K562 (cell line): ENCODE measurements around the gene ZW10. TPM values are rescaled to one million over a fixed set of nuclear protein-coding genes. Genes with fewer than 3 reads are reported as not detected.

Experiments used
- ATAC-seq: fragments of 200-7000 bp; cut with Tn5 transposase; 3 replicates; pipeline ENCODE4 v1.9.1; 2020; ENCODE audit warnings: moderate library complexity
- BruUV-seq: library from RNA; stranded (reverse); fragments of 400-500 nt; replicated peaks from 2 replicates; lab custom pipeline; 2021; lab: Mats Ljungman, UMichigan
- CTCF ChIA-PET: fragments of 300-600 bp; formaldehyde crosslinking; extraction: SDS; loops from one replicate; lab custom pipeline; 2021; ENCODE audit warnings: low intra/inter-chr PET ratio; lab: Yijun Ruan, JAX
- POLR2A ChIA-PET: fragments of 300-600, 350-650 bp; sonication (Branson Sonifier 250); formaldehyde crosslinking; extraction: SDS; loops from one replicate; lab custom pipeline; 2021; ENCODE audit warnings: antibody characterized with exemption, inconsistent platforms; lab: Yijun Ruan, JAX
- DNase-seq, 4 experiments: peaks; one replicate each; pipeline versions ENCODE4 v3.0.0 to v3.0.0-alpha.2; 2011 to 2018; ENCODE audit warnings: low spot score in 3 of 4, mixed read lengths in 3 of 4; ENCODE audit errors: extremely low read depth in 1 of 4
- FAIRE-seq: peaks from 2 replicates; lab custom pipeline; 2011; peaks lifted over from hg19 to GRCh38; lab: Jason Lieb, UNC
- H2AFZ ChIP-seq: 2 replicates; pipeline ENCODE4 v1.6.0; 2011; ENCODE audit warnings: low read depth, low read length, control low read depth, inconsistent platforms
- H3K27ac ChIP-seq: fragments of 200-600 bp; 3 replicates; pipeline ENCODE4 v1.8.0; 2011; ENCODE audit warnings: low read depth, mild to moderate bottlenecking, control low read depth, inconsistent platforms, low read length, moderate library complexity, mixed read lengths; ENCODE audit errors: extremely low read depth
- H3K27me3 ChIP-seq, 2 experiments: fragments of 300-600 bp in 1 of 2; 2 replicates in 1 of 2; 3 replicates in 1 of 2; pipeline versions ENCODE4 v1.6.0 to v1.8.0; 2011; ENCODE audit warnings: inconsistent platforms in 2 of 2, low read length in 2 of 2, mild to moderate bottlenecking in 1 of 2, mixed read lengths in 1 of 2, moderate library complexity in 1 of 2; ENCODE audit not compliant: control insufficient read depth in 2 of 2, insufficient read depth in 2 of 2
- H3K36me3 ChIP-seq: fragments of 300-600 bp; 3 replicates; pipeline ENCODE4 v1.8.0; 2011; ENCODE audit warnings: mild to moderate bottlenecking, low read length, inconsistent platforms; ENCODE audit not compliant: control insufficient read depth, insufficient read depth
- H3K4me1 ChIP-seq, 2 experiments: fragments of 200-600 bp in 1 of 2; replicated peaks in 1 of 2; 2 replicates in 1 of 2; 3 replicates in 1 of 2; pipeline versions ENCODE4 v1.5.1 to v1.8.0; 2011; ENCODE audit warnings: inconsistent platforms in 2 of 2, low read length in 2 of 2, mild to moderate bottlenecking in 1 of 2, mixed read lengths in 1 of 2, moderate library complexity in 1 of 2; ENCODE audit not compliant: control insufficient read depth in 2 of 2, insufficient read depth in 2 of 2
- H3K4me2 ChIP-seq: 2 replicates; pipeline ENCODE4 v1.6.1; 2011; ENCODE audit warnings: low read length, control low read depth, inconsistent platforms, mixed read lengths; ENCODE audit not compliant: insufficient read depth
- H3K4me3 ChIP-seq: fragments of 200-600 bp; sonication (generic), shearing (Covaris generic); 2 replicates; pipeline ENCODE4 v1.5.1; 2016; ENCODE audit warnings: control low read depth, inconsistent platforms
- H3K79me2 ChIP-seq: fragments of 200-600 bp; 3 replicates; pipeline ENCODE4 v1.8.0; 2011; ENCODE audit warnings: low read length, inconsistent platforms; ENCODE audit not compliant: control insufficient read depth, insufficient read depth
- H3K9ac ChIP-seq, 2 experiments: 2 replicates each; pipeline versions ENCODE4 v1.6.0 to v1.6.1; 2011; ENCODE audit warnings: low read depth in 2 of 2, low read length in 2 of 2, control low read depth in 1 of 2, inconsistent platforms in 1 of 2, mild to moderate bottlenecking in 1 of 2, mixed read lengths in 1 of 2; ENCODE audit not compliant: insufficient read depth in 1 of 2
- H3K9me1 ChIP-seq: one replicate; pipeline ENCODE4 v1.6.0; 2011; ENCODE audit warnings: inconsistent platforms, mild to moderate bottlenecking, low read length, moderate library complexity; ENCODE audit not compliant: control insufficient read depth, insufficient read depth
- H3K9me3 ChIP-seq: replicated peaks from 2 replicates; pipeline ENCODE4 v1.5.1; 2011; ENCODE audit warnings: low read depth, low read length, inconsistent platforms; ENCODE audit not compliant: control insufficient read depth, insufficient read depth
- H4K20me1 ChIP-seq: replicated peaks from 2 replicates; pipeline ENCODE4 v1.6.1; 2011; ENCODE audit warnings: low read length, inconsistent platforms, mixed read lengths; ENCODE audit not compliant: control insufficient read depth, insufficient read depth
- CTBP1 ChIP-seq: fragments of 450-650 bp; IDR thresholded peaks from 2 replicates; pipeline ENCODE4 v1.6.1; 2016; ENCODE audit warnings: borderline replicate concordance
- KLF16 ChIP-seq: IDR thresholded peaks from 2 replicates; pipeline ENCODE4 v1.6.1; 2016; ENCODE audit warnings: antibody characterized with exemption
- NCOA4 ChIP-seq: fragments of 450-650 bp; IDR thresholded peaks from 2 replicates; pipeline ENCODE4 v1.6.1; 2018; ENCODE audit warnings: mild to moderate bottlenecking; ENCODE audit not compliant: partially characterized antibody
- NR2C1 ChIP-seq, 2 experiments: fragments of 450-650 bp; IDR thresholded peaks; 2 replicates each; pipeline ENCODE4 v1.6.1; 2017; ENCODE audit warnings: mild to moderate bottlenecking in 2 of 2, antibody characterized with exemption in 1 of 2, inconsistent platforms in 1 of 2, missing compliant biosample characterization in 1 of 2, missing genetic modification characterization in 1 of 2
- POU5F1 ChIP-seq: fragments of 150-350 bp; IDR thresholded peaks from 2 replicates; pipeline ENCODE4 v1.6.1; 2014; ENCODE audit warnings: borderline replicate concordance, low read length, low read depth, mild to moderate bottlenecking; ENCODE audit not compliant: partially characterized antibody
- RBM17 ChIP-seq: fragments of 200-400 bp; formaldehyde crosslinking; IDR thresholded peaks from 2 replicates; pipeline ENCODE4 v1.6.1; 2017; ENCODE audit warnings: low read depth, mild to moderate bottlenecking, low read length, borderline replicate concordance
- RBM39 ChIP-seq: fragments of 200-400 bp; formaldehyde crosslinking; optimal IDR thresholded peaks from 2 replicates; pipeline ENCODE3; 2018; ENCODE audit warnings: low read depth, low read length
- WGBS: fragments of 100-300 bp; shearing (Covaris generic); methylation state at CpG from one replicate; pipeline ENCODE4 v1.1.6; 2016; ENCODE audit warnings: low coverage, mixed read lengths; ENCODE audit not compliant: insufficient coverage; ENCODE audit errors: missing lambda C conversion rate; 5-methylcytosine and 5-hydroxymethylcytosine counted together
- in situ Hi-C: fragments of 300-500 bp; cut with MboI; formaldehyde crosslinking; loops from 4 replicates; pipeline ENCODE4 v1.15.0; 2018; ENCODE audit warnings: inconsistent platforms, mixed read lengths
- intact Hi-C: fragments of 100-400 bp; cut with micrococcal nuclease; formaldehyde crosslinking; loops from 2 replicates; pipeline ENCODE4 v1.14.2; 2022
- polyA plus RNA-seq, 8 experiments: library from polyadenylated mRNA; depleted of rRNA in 4 of 8; stranded (reverse) in 5 of 8; unstranded in 3 of 8; fragments of >200 nt; fragmentation: Nextera tagmentation in 2 of 8; fragmentation: Illumina TruSeq in 1 of 8; extraction: Ambion mirVana in 2 of 8; extraction: Trizol in 1 of 8; gene quantifications; 2 replicates each; pipeline versions ENCODE4 v1.2.1 to v1.2.3, GENCODE V29; 2011 to 2014; ENCODE audit warnings: inconsistent platforms in 1 of 8, missing spikeins in 1 of 8
- total RNA-seq, 7 experiments: library from RNA; depleted of rRNA in 6 of 7; stranded (reverse); fragments of >200 nt in 6 of 7; fragmentation: Illumina TruSeq in 2 of 7; extraction: Trizol in 2 of 7; gene quantifications; 2 replicates each; pipeline versions ENCODE4 v1.2.1 to v1.2.3, GENCODE V29; 2011 to 2021; ENCODE audit warnings: low replicate concordance in 1 of 7
- TF ChIP-seq, protein P1 (sequence below), 3 experiments: IDR thresholded peaks in 2 of 3; conservative IDR thresholded peaks in 1 of 3; 2 replicates each; pipeline ENCODE4 v1.5.1; 2011 to 2012; ENCODE audit warnings: low read length in 3 of 3, mild to moderate bottlenecking in 3 of 3, control low read depth in 2 of 3, improper control_type of control experiment in 1 of 3, inconsistent platforms in 1 of 3, low read depth in 1 of 3, mixed read lengths in 1 of 3, moderate library complexity in 1 of 3; ENCODE audit not compliant: insufficient read depth in 2 of 3
- TF ChIP-seq, protein P2 (sequence below): sonication (generic); formaldehyde crosslinking; IDR thresholded peaks from 2 replicates; pipeline ENCODE4 v1.8.0; 2022; ENCODE audit warnings: mild to moderate bottlenecking, missing genetic modification reagents
- TF ChIP-seq, protein P3 (sequence below): sonication (generic); formaldehyde crosslinking; IDR thresholded peaks from 2 replicates; pipeline ENCODE4 v1.8.0; 2022; ENCODE audit warnings: mild to moderate bottlenecking, missing genetic modification reagents
- TF ChIP-seq, protein P4 (sequence below): fragments of 250-450 bp; sonication (Bioruptor Pico); IDR thresholded peaks from 2 replicates; pipeline ENCODE4 v1.4.0; 2020; ENCODE audit warnings: mild to moderate bottlenecking, moderate library complexity
- TF ChIP-seq, protein P5 (sequence below): fragments of 250-450 bp; sonication (Bioruptor Pico); IDR thresholded peaks from 2 replicates; pipeline ENCODE4 v1.4.0; 2020; ENCODE audit warnings: mild to moderate bottlenecking, moderate library complexity

Gene ZW10
- total and polyA plus RNA-seq, 9 of the 15 experiments (the other 6 are each of a cell fraction or from before 2014, with no cell fraction given) = 9.4 to 37.7 (median 25.0) TPM

DNA sequence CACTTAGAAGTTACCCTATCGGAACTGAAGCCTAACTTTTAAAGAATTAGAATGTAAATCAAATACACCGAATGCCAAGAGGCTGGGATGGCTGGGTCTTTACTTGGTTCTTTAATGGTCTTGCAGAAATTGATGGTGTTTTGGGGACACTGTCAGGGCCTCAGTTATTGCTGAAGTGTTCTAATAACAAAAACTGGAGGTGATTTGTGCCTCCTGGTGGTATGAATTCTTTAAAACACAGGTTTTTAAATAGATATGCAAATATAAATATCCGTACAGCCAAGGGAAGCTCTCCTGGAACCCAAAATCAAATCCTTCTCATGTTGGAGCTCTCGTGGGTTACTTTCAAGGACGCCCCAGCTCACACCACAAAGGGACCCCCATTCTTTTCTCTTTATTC lies 48.1 kb downstream of the ZW10 start:
- Histone ChIP-seq H3K4me3 (no peak overlapping the region), H3K27me3 (no peaks in the 10 kb centered on the region), H3K9ac (no peak overlapping the region), H4K20me1 (no peaks in the 10 kb centered on the region), H3K79me2 (no peaks in the 10 kb centered on the region), H3K9me3 (no peaks in the 10 kb centered on the region), H3K27ac (no peak overlapping the region), H3K4me1 (peaks cover 7 to 19% of the 10 kb centered on the region in 2 experiments; a peak in 4 of 5 replicates), H2AFZ (peak overlapping the region; percentile 43), H3K4me2 (peak overlapping the region; percentile 9; the same call in 1 of the 2 replicates), H3K36me3 (no peaks in the 10 kb centered on the region; the same call in 2 of the 3 replicates), H3K9me1 (no peaks in the 10 kb centered on the region)
- DNase-seq (peak in 1 of 4 experiments; percentile 24), ATAC-seq (peak; percentile 65), FAIRE-seq (no peak)
- BruUV-seq = no TSS peak
- intact Hi-C loops = loop anchor here (1.0 kb wide), 1 partner anchor 138 kb away; no protein-coding TSS in a partner anchor
- CTCF ChIA-PET = interaction anchor here (2.2 kb wide), 1 partner anchor 420 kb away, joined by 7 read pairs; no protein-coding TSS in a partner anchor
- POLR2A ChIA-PET = interaction anchor here (0.6 to 1.4 kb wide), 4 partner anchors 14 to 198 kb away, joined by 3 to 4 read pairs (median 3); no protein-coding TSS in a partner anchor
- WGBS = 64% methylated on average over 5 of the region's 5 CpGs
- in situ Hi-C loops = no loop called here
- TF ChIP-seq NCOA4 (no peak), NR2C1 (IDR thresholded peaks at IDR 0.05) (no peak), NR2C1 (tag; IDR thresholded peaks at IDR 0.05) (no peak), RBM39 (no peak), CTBP1 (no peak), RBM17 (no peak), POU5F1 (no peak), KLF16 (no peak)
- TF ChIP-seq, protein P1, sequence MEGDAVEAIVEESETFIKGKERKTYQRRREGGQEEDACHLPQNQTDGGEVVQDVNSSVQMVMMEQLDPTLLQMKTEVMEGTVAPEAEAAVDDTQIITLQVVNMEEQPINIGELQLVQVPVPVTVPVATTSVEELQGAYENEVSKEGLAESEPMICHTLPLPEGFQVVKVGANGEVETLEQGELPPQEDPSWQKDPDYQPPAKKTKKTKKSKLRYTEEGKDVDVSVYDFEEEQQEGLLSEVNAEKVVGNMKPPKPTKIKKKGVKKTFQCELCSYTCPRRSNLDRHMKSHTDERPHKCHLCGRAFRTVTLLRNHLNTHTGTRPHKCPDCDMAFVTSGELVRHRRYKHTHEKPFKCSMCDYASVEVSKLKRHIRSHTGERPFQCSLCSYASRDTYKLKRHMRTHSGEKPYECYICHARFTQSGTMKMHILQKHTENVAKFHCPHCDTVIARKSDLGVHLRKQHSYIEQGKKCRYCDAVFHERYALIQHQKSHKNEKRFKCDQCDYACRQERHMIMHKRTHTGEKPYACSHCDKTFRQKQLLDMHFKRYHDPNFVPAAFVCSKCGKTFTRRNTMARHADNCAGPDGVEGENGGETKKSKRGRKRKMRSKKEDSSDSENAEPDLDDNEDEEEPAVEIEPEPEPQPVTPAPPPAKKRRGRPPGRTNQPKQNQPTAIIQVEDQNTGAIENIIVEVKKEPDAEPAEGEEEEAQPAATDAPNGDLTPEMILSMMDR (IDR thresholded peaks at IDR 0.05 in 2 of 3, conservative IDR thresholded peaks at IDR 0.05 in 1 of 3; ENCODE audit: insufficient read depth in 2 of 3, low read depth in 1 of 3, low read length in 3 of 3) = peak; percentile 29 to 54 (median 31); a peak in 3 of 6 replicates
- TF ChIP-seq, protein P2, sequence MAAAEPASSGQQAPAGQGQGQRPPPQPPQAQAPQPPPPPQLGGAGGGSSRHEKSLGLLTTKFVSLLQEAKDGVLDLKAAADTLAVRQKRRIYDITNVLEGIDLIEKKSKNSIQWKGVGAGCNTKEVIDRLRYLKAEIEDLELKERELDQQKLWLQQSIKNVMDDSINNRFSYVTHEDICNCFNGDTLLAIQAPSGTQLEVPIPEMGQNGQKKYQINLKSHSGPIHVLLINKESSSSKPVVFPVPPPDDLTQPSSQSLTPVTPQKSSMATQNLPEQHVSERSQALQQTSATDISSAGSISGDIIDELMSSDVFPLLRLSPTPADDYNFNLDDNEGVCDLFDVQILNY (CRISPR knock-in tag) = no peak
- TF ChIP-seq, protein P3, sequence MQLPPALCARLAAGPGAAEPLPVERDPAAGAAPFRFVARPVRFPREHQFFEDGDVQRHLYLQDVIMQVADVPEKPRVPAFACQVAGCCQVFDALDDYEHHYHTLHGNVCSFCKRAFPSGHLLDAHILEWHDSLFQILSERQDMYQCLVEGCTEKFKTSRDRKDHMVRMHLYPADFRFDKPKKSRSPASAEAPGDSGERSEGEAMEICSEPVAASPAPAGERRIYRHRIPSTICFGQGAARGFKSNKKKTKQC = no peak
- TF ChIP-seq, protein P4, sequence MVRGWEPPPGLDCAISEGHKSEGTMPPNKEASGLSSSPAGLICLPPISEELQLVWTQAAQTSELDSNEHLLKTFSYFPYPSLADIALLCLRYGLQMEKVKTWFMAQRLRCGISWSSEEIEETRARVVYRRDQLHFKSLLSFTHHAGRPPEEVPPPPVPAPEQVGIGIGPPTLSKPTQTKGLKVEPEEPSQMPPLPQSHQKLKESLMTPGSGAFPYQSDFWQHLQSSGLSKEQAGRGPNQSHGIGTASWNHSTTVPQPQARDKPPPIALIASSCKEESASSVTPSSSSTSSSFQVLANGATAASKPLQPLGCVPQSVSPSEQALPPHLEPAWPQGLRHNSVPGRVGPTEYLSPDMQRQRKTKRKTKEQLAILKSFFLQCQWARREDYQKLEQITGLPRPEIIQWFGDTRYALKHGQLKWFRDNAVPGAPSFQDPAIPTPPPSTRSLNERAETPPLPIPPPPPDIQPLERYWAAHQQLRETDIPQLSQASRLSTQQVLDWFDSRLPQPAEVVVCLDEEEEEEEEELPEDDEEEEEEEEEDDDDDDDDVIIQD (CRISPR knock-in tag) = no peak
- TF ChIP-seq, protein P5, sequence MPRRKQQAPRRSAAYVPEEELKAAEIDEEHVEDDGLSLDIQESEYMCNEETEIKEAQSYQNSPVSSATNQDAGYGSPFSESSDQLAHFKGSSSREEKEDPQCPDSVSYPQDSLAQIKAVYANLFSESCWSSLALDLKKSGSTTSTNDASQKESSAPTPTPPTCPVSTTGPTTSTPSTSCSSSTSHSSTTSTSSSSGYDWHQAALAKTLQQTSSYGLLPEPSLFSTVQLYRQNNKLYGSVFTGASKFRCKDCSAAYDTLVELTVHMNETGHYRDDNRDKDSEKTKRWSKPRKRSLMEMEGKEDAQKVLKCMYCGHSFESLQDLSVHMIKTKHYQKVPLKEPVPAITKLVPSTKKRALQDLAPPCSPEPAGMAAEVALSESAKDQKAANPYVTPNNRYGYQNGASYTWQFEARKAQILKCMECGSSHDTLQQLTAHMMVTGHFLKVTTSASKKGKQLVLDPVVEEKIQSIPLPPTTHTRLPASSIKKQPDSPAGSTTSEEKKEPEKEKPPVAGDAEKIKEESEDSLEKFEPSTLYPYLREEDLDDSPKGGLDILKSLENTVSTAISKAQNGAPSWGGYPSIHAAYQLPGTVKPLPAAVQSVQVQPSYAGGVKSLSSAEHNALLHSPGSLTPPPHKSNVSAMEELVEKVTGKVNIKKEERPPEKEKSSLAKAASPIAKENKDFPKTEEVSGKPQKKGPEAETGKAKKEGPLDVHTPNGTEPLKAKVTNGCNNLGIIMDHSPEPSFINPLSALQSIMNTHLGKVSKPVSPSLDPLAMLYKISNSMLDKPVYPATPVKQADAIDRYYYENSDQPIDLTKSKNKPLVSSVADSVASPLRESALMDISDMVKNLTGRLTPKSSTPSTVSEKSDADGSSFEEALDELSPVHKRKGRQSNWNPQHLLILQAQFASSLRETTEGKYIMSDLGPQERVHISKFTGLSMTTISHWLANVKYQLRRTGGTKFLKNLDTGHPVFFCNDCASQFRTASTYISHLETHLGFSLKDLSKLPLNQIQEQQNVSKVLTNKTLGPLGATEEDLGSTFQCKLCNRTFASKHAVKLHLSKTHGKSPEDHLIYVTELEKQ (CRISPR knock-in tag) = no peak
